ENCODE measurements around the gene HDAC9.

Gene HDAC9

GRCh38 chr7:18577096-18577771 is 81.7 kb downstream of the HDAC9 start:
- Histone ChIP-seq H3K4me3 (ENCODE audit: insufficient read length, low read depth) (no peak overlapping the region), H3K9ac (ENCODE audit: insufficient read length, low read depth) (no peak overlapping the region), H3K4me1 (ENCODE audit: insufficient read depth, insufficient read length) (no peaks in the 10 kb centered on the region), H3K27me3 (ENCODE audit: insufficient read depth, insufficient read length) (no peaks in the 10 kb centered on the region), H3K36me3 (ENCODE audit: insufficient read depth, insufficient read length, low read length) (peaks cover 5% of the 10 kb centered on the region), H3K9me3 (ENCODE audit: insufficient read depth, low read length) (no peaks in the 10 kb centered on the region)
- no peak for DNase-seq (ENCODE audit: low read depth, low spot score)
- TF ChIP-seq SUZ12 (IDR thresholded peaks at IDR 0.05; ENCODE audit: extremely low read depth, insufficient read depth, insufficient read length), result no peak
- no peak for TF ChIP-seq YY1 (IDR thresholded peaks at IDR 0.05; ENCODE audit: insufficient read depth, insufficient read length)
- TF ChIP-seq ZNF274 (IDR thresholded peaks at IDR 0.05; ENCODE audit: low read depth, low read length), result no peak

GRCh38 chr7:18579698-18580097 is 84.1 kb downstream of the HDAC9 start:
- Histone ChIP-seq H3K9me3 (ENCODE audit: insufficient read depth, low read length) (no peaks in the 10 kb centered on the region), H3K4me1 (ENCODE audit: insufficient read depth, insufficient read length) (no peaks in the 10 kb centered on the region), H3K27me3 (ENCODE audit: insufficient read depth, insufficient read length) (no peaks in the 10 kb centered on the region), H3K9ac (ENCODE audit: insufficient read length, low read depth) (no peak overlapping the region), H3K36me3 (ENCODE audit: insufficient read depth, insufficient read length, low read length) (no peaks in the 10 kb centered on the region), H3K4me3 (ENCODE audit: insufficient read length, low read depth) (no peak overlapping the region)
- DNase-seq (ENCODE audit: low read depth, low spot score), result no peak
- TF ChIP-seq ZNF274 (IDR thresholded peaks at IDR 0.05; ENCODE audit: low read depth, low read length) (no peak), SUZ12 (IDR thresholded peaks at IDR 0.05; ENCODE audit: extremely low read depth, insufficient read depth, insufficient read length) (no peak)

- Histone ChIP-seq H3K9me3 (ENCODE audit: insufficient read depth, low read length) (no peaks in the 10 kb centered on the region), H3K36me3 (ENCODE audit: insufficient read depth, insufficient read length, low read length) (no peaks in the 10 kb centered on the region), H3K27me3 (ENCODE audit: insufficient read depth, insufficient read length) (no peaks in the 10 kb centered on the region), H3K9ac (ENCODE audit: insufficient read length, low read depth) (no peak overlapping the region), H3K4me3 (ENCODE audit: insufficient read length, low read depth) (no peak overlapping the region), H3K4me1 (ENCODE audit: insufficient read depth, insufficient read length) (no peaks in the 10 kb centered on the region)
- no peak for DNase-seq (ENCODE audit: low read depth, low spot score)
- TF ChIP-seq SUZ12 (IDR thresholded peaks at IDR 0.05; ENCODE audit: extremely low read depth, insufficient read depth, insufficient read length), result no peak
- TF ChIP-seq ZNF274 (IDR thresholded peaks at IDR 0.05; ENCODE audit: low read depth, low read length), result no peak
- no peak for TF ChIP-seq YY1 (IDR thresholded peaks at IDR 0.05; ENCODE audit: insufficient read depth, insufficient read length)
These were observed 85.4 kb downstream of the HDAC9 start for GRCh38 chr7:18580950-18581349.

- no peak for DNase-seq (ENCODE audit: low read depth, low spot score)
- no peak overlapping the region for H3K4me3 ChIP-seq (ENCODE audit: insufficient read length, low read depth)
- no peaks in the 10 kb centered on the region for H3K27me3 ChIP-seq (ENCODE audit: insufficient read depth, insufficient read length)
- no peaks in the 10 kb centered on the region for H3K4me1 ChIP-seq (ENCODE audit: insufficient read depth, insufficient read length)
- no peaks in the 10 kb centered on the region for H3K36me3 ChIP-seq (ENCODE audit: insufficient read depth, insufficient read length, low read length)
- no peak overlapping the region for H3K9ac ChIP-seq (ENCODE audit: insufficient read length, low read depth)
- no peak for TF ChIP-seq YY1 (IDR thresholded peaks at IDR 0.05; ENCODE audit: insufficient read depth, insufficient read length)
- no peak for TF ChIP-seq ZNF274 (IDR thresholded peaks at IDR 0.05; ENCODE audit: low read depth, low read length)
- H3K9me3 ChIP-seq (ENCODE audit: insufficient read depth, low read length), result no peaks in the 10 kb centered on the region
These were observed 87.8 kb downstream of the HDAC9 start for GRCh38 chr7:18583305-18583704.

GRCh38 chr7:18590241-18590640 is 94.7 kb downstream of the HDAC9 start:
- H3K4me3 ChIP-seq (ENCODE audit: insufficient read length, low read depth), result no peak overlapping the region
- DNase-seq (ENCODE audit: low read depth, low spot score), result no peak
- no peak for TF ChIP-seq YY1 (IDR thresholded peaks at IDR 0.05; ENCODE audit: insufficient read depth, insufficient read length)
- no peak for TF ChIP-seq ZNF274 (IDR thresholded peaks at IDR 0.05; ENCODE audit: low read depth, low read length)
- no peak for TF ChIP-seq SUZ12 (IDR thresholded peaks at IDR 0.05; ENCODE audit: extremely low read depth, insufficient read depth, insufficient read length)
- H3K27me3 ChIP-seq (ENCODE audit: insufficient read depth, insufficient read length), result no peaks in the 10 kb centered on the region
- H3K36me3 ChIP-seq (ENCODE audit: insufficient read depth, insufficient read length, low read length), result peaks cover 15% of the 10 kb centered on the region
- H3K9ac ChIP-seq (ENCODE audit: insufficient read length, low read depth), result no peak overlapping the region
- no peaks in the 10 kb centered on the region for H3K9me3 ChIP-seq (ENCODE audit: insufficient read depth, low read length)
- H3K4me1 ChIP-seq (ENCODE audit: insufficient read depth, insufficient read length), result no peaks in the 10 kb centered on the region

GRCh38 chr7:18590744-18591340 is 95.3 kb downstream of the HDAC9 start:
- DNase-seq (ENCODE audit: low read depth, low spot score), result no peak
- no peak overlapping the region for H3K9ac ChIP-seq (ENCODE audit: insufficient read length, low read depth)
- no peaks in the 10 kb centered on the region for H3K27me3 ChIP-seq (ENCODE audit: insufficient read depth, insufficient read length)
- peaks cover 15% of the 10 kb centered on the region for H3K36me3 ChIP-seq (ENCODE audit: insufficient read depth, insufficient read length, low read length)
- H3K4me1 ChIP-seq (ENCODE audit: insufficient read depth, insufficient read length), result no peaks in the 10 kb centered on the region
- no peak for TF ChIP-seq YY1 (IDR thresholded peaks at IDR 0.05; ENCODE audit: insufficient read depth, insufficient read length)
- no peak for TF ChIP-seq ZNF274 (IDR thresholded peaks at IDR 0.05; ENCODE audit: low read depth, low read length)
- no peak for TF ChIP-seq SUZ12 (IDR thresholded peaks at IDR 0.05; ENCODE audit: extremely low read depth, insufficient read depth, insufficient read length)
- no peaks in the 10 kb centered on the region for H3K9me3 ChIP-seq (ENCODE audit: insufficient read depth, low read length)
- no peak overlapping the region for H3K4me3 ChIP-seq (ENCODE audit: insufficient read length, low read depth)

GRCh38 chr7:18593602-18594279 is 98.2 kb downstream of the HDAC9 start:
- Histone ChIP-seq H3K4me1 (ENCODE audit: insufficient read depth, insufficient read length) (no peaks in the 10 kb centered on the region), H3K9me3 (ENCODE audit: insufficient read depth, low read length) (no peaks in the 10 kb centered on the region), H3K27me3 (ENCODE audit: insufficient read depth, insufficient read length) (no peaks in the 10 kb centered on the region), H3K9ac (ENCODE audit: insufficient read length, low read depth) (no peak overlapping the region), H3K36me3 (ENCODE audit: insufficient read depth, insufficient read length, low read length) (peaks cover 12% of the 10 kb centered on the region), H3K4me3 (ENCODE audit: insufficient read length, low read depth) (no peak overlapping the region)
- TF ChIP-seq YY1 (IDR thresholded peaks at IDR 0.05; ENCODE audit: insufficient read depth, insufficient read length) (no peak), ZNF274 (IDR thresholded peaks at IDR 0.05; ENCODE audit: low read depth, low read length) (no peak), SUZ12 (IDR thresholded peaks at IDR 0.05; ENCODE audit: extremely low read depth, insufficient read depth, insufficient read length) (no peak)
- no peak for DNase-seq (ENCODE audit: low read depth, low spot score)
